ENCODE data around the gene BAIAP2.

DNA sequence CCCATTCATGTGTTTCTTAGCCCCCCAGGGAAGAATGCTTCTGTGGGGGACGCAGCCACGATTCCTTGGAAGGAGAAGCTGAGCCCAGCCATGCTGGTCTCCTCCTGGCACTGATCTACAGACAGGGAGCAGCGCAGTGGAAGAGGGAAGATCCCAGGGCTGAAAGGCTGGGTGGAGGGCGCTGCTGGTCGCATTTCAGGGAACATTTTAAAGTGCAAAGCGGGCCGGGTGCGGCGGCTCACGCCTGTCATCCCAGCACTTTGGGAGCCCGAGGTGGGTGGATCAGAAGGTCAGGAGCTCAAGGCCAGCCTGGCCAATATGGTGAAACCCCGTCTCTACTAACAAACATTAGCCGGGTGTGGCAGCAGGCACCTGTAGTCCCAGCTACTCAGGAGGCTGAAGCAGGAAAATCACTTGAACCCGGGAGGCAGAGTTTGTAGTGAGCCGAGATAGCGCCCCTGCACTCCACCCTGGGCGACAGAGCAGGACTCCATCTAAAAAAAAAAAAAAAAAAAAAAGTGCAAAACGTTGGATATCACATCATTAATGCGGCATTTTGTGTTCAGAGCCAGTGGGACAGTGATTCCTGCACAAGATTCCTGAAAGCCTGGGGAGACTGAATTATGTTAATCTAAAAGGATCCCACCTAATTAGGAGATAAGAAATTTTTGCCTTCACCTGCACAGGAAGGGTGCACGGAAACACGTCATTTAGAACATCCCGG, 43.9 kb upstream of the BAIAP2 start:
- TF ChIP-seq EZH2 (IDR thresholded peaks at IDR 0.05) (no peak), POLR2AphosphoS5 (IDR thresholded peaks at IDR 0.05; ENCODE audit: borderline replicate concordance, low read depth, low read length) (no peak), FOXP2 (optimal IDR thresholded peaks at IDR 0.05; ENCODE audit: control extremely low read depth, extremely low read length, insufficient read depth) (no peak)
